HEK293 (cell line): ENCODE results near the gene SLC39A3.

Experiments
- ATF2 ChIP-seq: fragments of 450-650 bp; formaldehyde crosslinking; IDR thresholded peaks from 2 replicates; pipeline ENCODE4 v1.5.1; 2016; ENCODE audit warnings: missing biosample characterization, missing genetic modification characterization, low read depth
- CTCF ChIP-seq: fragments of 450-650 bp; formaldehyde crosslinking; IDR thresholded peaks from 2 replicates; pipeline ENCODE4 v1.5.1; 2016; ENCODE audit warnings: missing biosample characterization, missing genetic modification characterization
- GLIS2 ChIP-seq: fragments of 450-650 bp; formaldehyde crosslinking; IDR thresholded peaks from 2 replicates; pipeline ENCODE4 v1.5.1; 2016; ENCODE audit warnings: missing biosample characterization, missing genetic modification characterization
- ZBTB48 ChIP-seq: fragments of 450-650 bp; formaldehyde crosslinking; IDR thresholded peaks from 2 replicates; pipeline ENCODE4 v1.5.1; 2016; ENCODE audit warnings: missing biosample characterization, missing genetic modification characterization
- ZNF24 ChIP-seq: fragments of 450-650 bp; formaldehyde crosslinking; IDR thresholded peaks from 2 replicates; pipeline ENCODE4 v1.5.1; 2016; ENCODE audit warnings: missing biosample characterization, missing genetic modification characterization
- ZNF549 ChIP-seq: fragments of 450-650 bp; IDR thresholded peaks from 2 replicates; pipeline ENCODE4 v1.5.1; 2018; ENCODE audit warnings: missing biosample characterization, missing genetic modification characterization, mild to moderate bottlenecking, inconsistent platforms, moderate library complexity
- ZNF777 ChIP-seq: fragments of 450-650 bp; formaldehyde crosslinking; IDR thresholded peaks from 2 replicates; pipeline ENCODE4 v1.5.1; 2017; ENCODE audit warnings: missing biosample characterization, missing genetic modification characterization, borderline replicate concordance

GRCh38 chr19:2722541-2723344 is 17.1 kb downstream of the SLC39A3 start:
- TF ChIP-seq ATF2 (tag by site-specific recombination) (peak; percentile 44; the same call in 1 of the 2 replicates), ZNF24 (tag by site-specific recombination) (no peak), ZBTB48 (tag by site-specific recombination) (no peak), ZNF777 (tag by site-specific recombination) (no peak), CTCF (tag by site-specific recombination) (no peak), ZNF549 (tag by site-specific recombination) (no peak), GLIS2 (tag by site-specific recombination) (no peak)
